ENCODE results near the gene TRIM75. TPM values are rescaled to one million over a fixed set of nuclear protein-coding genes. Genes with fewer than 3 reads are reported as not detected.

TRIM75 gene
- total and polyA plus RNA-seq, 2 experiments from 2014 or later, result not detected

GRCh38 chr4:165055601-165056000, 1.9 kb downstream of the TRIM75 start:
- Mint-ChIP-seq H3K4me3 (no peak overlapping the region), H3K4me1 (no peaks in the 10 kb centered on the region; the same call in 2 of the 3 replicates), H3K9me3 (no peaks in the 10 kb centered on the region), H3K27ac (no peak overlapping the region), H3K36me3 (ENCODE audit: low read depth) (no peaks in the 10 kb centered on the region), H3K27me3 (ENCODE audit: insufficient read depth, low read depth, poor library complexity) (peaks cover 5% of the 10 kb centered on the region)
- Histone ChIP-seq H3F3A (replicated peaks; ENCODE audit: low read depth) (no peaks in the 10 kb centered on the region), H3K27me3 (ENCODE audit: insufficient read depth) (no peaks in the 10 kb centered on the region), H3K79me2 (replicated peaks; ENCODE audit: insufficient read depth) (no peaks in the 10 kb centered on the region), H3K27ac (ENCODE audit: low read depth) (no peak overlapping the region), H3K4me2 (no peak overlapping the region), H3K9me2 (ENCODE audit: insufficient read depth) (0 out of 2 replicates have a peak, but pooled peaks cover 3% of the 10 kb centered on the region), H3K36me3 (ENCODE audit: insufficient read depth) (no peaks in the 10 kb centered on the region), H4K20me1 (replicated peaks; ENCODE audit: insufficient read depth) (no peaks in the 10 kb centered on the region), H3K4me1 (ENCODE audit: insufficient read depth) (no peaks in the 10 kb centered on the region), H2AFZ (peak overlapping the region; percentile 59; the same call in 1 of the 2 replicates), H3K4me3 (no peak overlapping the region)
- no peak for ATAC-seq
- TF ChIP-seq EZH2phosphoT487 (IDR thresholded peaks at IDR 0.05; ENCODE audit: unreplicated experiment) (no peak), ZNF114 (CRISPR knock-in tag; IDR thresholded peaks at IDR 0.05) (no peak), STAT1 (IDR thresholded peaks at IDR 0.05; ENCODE audit: unreplicated experiment) (no peak), NANOG (IDR thresholded peaks at IDR 0.05; ENCODE audit: borderline replicate concordance) (no peak), POLR2AphosphoS5 (IDR thresholded peaks at IDR 0.05; ENCODE audit: low read depth) (no peak), CREB1 (CRISPR knock-in tag; IDR thresholded peaks at IDR 0.05; ENCODE audit: low read depth) (no peak), ZNF331 (CRISPR knock-in tag; IDR thresholded peaks at IDR 0.05; ENCODE audit: low read depth) (no peak), REST (IDR thresholded peaks at IDR 0.05; ENCODE audit: unreplicated experiment) (no peak), JUNB (IDR thresholded peaks at IDR 0.05; ENCODE audit: unreplicated experiment) (no peak), EZH2 (IDR thresholded peaks at IDR 0.05; ENCODE audit: low read depth, unreplicated experiment) (no peak)
- TF ChIP-seq, protein P1, sequence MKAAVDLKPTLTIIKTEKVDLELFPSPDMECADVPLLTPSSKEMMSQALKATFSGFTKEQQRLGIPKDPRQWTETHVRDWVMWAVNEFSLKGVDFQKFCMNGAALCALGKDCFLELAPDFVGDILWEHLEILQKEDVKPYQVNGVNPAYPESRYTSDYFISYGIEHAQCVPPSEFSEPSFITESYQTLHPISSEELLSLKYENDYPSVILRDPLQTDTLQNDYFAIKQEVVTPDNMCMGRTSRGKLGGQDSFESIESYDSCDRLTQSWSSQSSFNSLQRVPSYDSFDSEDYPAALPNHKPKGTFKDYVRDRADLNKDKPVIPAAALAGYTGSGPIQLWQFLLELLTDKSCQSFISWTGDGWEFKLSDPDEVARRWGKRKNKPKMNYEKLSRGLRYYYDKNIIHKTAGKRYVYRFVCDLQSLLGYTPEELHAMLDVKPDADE (IDR thresholded peaks at IDR 0.05), result no peak
- TF ChIP-seq, protein P2, sequence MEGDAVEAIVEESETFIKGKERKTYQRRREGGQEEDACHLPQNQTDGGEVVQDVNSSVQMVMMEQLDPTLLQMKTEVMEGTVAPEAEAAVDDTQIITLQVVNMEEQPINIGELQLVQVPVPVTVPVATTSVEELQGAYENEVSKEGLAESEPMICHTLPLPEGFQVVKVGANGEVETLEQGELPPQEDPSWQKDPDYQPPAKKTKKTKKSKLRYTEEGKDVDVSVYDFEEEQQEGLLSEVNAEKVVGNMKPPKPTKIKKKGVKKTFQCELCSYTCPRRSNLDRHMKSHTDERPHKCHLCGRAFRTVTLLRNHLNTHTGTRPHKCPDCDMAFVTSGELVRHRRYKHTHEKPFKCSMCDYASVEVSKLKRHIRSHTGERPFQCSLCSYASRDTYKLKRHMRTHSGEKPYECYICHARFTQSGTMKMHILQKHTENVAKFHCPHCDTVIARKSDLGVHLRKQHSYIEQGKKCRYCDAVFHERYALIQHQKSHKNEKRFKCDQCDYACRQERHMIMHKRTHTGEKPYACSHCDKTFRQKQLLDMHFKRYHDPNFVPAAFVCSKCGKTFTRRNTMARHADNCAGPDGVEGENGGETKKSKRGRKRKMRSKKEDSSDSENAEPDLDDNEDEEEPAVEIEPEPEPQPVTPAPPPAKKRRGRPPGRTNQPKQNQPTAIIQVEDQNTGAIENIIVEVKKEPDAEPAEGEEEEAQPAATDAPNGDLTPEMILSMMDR (conservative IDR thresholded peaks at IDR 0.05; ENCODE audit: low read depth in 2 of 2), result no peak
- TF ChIP-seq, protein P3, sequence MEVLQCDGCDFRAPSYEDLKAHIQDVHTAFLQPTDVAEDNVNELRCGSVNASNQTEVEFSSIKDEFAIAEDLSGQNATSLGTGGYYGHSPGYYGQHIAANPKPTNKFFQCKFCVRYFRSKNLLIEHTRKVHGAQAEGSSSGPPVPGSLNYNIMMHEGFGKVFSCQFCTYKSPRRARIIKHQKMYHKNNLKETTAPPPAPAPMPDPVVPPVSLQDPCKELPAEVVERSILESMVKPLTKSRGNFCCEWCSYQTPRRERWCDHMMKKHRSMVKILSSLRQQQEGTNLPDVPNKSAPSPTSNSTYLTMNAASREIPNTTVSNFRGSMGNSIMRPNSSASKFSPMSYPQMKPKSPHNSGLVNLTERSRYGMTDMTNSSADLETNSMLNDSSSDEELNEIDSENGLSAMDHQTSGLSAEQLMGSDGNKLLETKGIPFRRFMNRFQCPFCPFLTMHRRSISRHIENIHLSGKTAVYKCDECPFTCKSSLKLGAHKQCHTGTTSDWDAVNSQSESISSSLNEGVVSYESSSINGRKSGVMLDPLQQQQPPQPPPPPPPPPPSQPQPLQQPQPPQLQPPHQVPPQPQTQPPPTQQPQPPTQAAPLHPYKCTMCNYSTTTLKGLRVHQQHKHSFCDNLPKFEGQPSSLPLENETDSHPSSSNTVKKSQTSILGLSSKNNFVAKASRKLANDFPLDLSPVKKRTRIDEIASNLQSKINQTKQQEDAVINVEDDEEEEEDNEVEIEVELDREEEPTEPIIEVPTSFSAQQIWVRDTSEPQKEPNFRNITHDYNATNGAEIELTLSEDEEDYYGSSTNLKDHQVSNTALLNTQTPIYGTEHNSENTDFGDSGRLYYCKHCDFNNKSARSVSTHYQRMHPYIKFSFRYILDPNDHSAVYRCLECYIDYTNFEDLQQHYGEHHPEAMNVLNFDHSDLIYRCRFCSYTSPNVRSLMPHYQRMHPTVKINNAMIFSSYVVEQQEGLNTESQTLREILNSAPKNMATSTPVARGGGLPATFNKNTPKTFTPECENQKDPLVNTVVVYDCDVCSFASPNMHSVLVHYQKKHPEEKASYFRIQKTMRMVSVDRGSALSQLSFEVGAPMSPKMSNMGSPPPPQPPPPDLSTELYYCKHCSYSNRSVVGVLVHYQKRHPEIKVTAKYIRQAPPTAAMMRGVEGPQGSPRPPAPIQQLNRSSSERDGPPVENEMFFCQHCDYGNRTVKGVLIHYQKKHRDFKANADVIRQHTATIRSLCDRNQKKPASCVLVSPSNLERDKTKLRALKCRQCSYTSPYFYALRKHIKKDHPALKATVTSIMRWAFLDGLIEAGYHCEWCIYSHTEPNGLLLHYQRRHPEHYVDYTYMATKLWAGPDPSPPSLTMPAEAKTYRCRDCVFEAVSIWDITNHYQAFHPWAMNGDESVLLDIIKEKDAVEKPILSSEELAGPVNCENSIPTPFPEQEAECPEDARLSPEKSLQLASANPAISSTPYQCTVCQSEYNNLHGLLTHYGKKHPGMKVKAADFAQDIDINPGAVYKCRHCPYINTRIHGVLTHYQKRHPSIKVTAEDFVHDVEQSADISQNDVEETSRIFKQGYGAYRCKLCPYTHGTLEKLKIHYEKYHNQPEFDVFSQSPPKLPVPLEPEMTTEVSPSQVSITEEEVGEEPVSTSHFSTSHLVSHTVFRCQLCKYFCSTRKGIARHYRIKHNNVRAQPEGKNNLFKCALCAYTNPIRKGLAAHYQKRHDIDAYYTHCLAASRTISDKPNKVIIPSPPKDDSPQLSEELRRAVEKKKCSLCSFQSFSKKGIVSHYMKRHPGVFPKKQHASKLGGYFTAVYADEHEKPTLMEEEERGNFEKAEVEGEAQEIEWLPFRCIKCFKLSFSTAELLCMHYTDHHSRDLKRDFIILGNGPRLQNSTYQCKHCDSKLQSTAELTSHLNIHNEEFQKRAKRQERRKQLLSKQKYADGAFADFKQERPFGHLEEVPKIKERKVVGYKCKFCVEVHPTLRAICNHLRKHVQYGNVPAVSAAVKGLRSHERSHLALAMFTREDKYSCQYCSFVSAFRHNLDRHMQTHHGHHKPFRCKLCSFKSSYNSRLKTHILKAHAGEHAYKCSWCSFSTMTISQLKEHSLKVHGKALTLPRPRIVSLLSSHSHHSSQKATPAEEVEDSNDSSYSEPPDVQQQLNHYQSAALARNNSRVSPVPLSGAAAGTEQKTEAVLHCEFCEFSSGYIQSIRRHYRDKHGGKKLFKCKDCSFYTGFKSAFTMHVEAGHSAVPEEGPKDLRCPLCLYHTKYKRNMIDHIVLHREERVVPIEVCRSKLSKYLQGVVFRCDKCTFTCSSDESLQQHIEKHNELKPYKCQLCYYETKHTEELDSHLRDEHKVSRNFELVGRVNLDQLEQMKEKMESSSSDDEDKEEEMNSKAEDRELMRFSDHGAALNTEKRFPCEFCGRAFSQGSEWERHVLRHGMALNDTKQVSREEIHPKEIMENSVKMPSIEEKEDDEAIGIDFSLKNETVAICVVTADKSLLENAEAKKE (CRISPR knock-in tag; IDR thresholded peaks at IDR 0.05), result no peak
- DNase-seq (ENCODE audit: low spot score), result no peak

All from GM23338 (cell line).